Hepatic stellate cell (primary cell): ENCODE data around the gene GNB1L.
"Not testable (repeated sequence)": the region's sequence is repeated elsewhere in the genome, so short reads cannot be mapped to it uniquely, and the experiment has no call there.

ENCODE experiments used
- DNase-seq: peaks from one replicate; pipeline ENCODE4 v3.0.0; 2011; ENCODE audit warnings: low spot score

Gene GNB1L

DNA sequence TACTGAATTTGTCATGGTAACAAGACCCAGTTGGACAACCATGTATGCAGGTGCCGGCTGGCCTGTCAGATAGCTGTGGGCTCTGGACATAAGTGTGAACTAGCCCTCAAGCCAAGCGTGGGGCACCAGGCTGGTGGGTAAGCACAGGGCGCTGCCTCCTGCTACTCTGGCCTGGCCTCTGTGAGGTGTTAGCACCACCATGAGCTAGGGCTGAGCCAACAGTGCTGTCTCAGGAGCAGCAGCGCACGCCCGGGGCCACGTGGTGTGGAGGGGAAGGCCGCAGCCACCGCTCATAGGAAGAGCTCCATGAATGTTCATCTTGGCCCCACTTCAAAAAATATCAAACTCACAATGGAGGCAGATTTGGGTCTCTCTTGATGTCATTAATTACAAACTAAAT, 35.3 kb upstream of the GNB1L start:
- no peak for DNase-seq

DNA sequence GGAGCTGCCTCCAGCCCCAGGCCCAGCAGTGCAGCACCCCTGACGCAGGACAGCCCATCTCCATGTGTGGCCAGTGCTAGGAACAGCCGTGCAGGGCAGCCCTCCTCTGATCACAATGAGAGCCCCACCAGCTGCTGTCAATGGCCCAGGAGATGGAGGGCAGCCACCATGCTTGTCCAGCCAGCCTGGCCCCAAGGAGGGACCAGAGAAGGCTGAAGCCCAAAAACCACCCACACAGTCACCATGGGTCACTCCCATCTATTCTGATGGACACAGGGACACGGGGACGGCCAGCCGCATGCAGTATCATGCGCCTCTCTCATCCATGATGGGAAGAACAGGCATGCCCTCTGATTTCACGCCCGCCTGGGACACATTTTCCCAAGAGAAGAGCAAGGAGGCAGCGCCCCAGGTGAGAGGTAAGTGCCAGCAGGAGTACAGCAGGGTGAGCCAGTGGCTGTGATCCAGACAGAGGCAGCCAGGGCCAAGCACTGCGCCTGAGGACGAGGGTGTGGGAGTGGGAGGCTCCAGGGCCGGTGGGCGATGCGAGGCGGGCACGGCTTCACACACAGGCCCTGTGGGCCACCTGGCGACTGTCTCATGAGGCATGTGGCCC, 33.6 kb upstream of the GNB1L start:
- no peak for DNase-seq

DNA sequence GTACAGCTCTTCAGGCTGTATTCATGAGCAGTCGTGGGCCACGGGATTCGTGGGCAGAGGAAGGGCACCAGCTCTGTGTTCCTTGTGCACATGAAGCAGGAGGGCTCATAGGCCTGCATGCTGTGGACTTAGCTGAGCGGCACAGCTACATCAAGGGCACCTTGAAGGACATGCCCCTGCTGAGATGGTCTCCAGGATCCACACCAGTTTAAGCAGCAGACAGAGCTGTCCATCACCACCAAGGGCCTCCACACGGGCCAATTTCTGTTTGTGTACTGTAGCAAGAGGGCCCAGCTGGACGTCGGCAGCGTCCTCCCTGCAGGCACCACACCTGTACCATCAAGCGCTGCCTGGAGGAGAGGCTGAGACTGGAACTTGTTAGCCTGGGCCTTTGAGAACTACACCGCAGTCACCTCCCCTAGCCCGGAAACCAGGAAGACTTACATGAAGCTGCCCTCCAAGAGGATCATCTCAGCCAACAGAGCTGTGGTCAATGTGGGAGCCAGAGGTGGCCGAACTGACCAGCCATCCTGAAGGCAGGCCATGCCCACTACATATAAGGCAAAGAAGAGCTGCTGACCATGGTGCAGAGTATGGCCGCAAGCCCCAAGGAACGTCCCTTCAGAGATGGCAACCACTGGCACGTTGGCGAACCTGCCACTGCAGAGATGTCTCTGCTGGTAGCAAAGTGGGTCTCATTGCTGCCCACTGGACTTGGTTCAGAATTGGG, 32.7 kb upstream of the GNB1L start:
- no peak for DNase-seq

GRCh38 chr22:19886605-19887255, 32.1 kb upstream of the GNB1L start:
- no peak for DNase-seq

DNA sequence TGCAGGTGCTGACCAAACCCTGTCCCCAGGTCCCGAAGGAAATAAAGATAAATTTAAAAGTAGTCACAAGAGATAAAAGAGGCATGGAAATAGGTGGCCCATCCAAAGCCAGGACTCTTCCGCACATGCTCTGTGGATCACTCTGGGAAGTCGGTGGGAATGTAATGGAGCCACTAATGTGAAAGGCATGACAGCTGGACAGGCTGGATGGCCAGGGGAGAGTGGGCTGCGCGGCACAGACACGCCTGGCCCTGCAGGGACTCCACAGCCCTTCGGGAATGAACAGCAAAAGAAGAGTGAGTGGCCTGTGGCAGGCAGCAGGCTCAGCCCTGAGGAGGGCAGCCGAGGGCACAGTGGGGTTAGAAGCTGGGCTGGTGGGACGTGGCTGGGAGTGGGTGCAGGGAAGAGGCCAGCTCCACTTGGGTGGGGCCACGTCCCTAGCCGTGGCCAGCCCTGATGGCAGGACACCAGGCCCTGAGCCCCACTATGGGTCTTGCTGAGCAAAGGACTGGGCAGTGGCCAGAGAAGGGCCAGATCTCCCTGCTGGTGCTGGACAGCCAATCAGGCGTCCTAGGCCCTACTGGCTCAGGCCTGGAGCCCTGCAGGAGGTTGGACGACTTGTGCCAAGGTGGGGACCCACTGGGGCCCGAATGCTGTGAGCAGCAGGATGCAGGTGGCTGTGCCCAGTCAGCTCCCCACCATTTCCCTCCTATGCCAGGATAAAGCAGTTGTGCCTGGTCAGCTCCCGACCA, 31.3 kb upstream of the GNB1L start:
- DNase-seq = no peak

- DNase-seq = no peak
Observed at GRCh38 chr22:19884954-19885751, 30.5 kb upstream of the GNB1L start.

GRCh38 chr22:19884161-19884953, 29.7 kb upstream of the GNB1L start:
- no peak for DNase-seq

DNA sequence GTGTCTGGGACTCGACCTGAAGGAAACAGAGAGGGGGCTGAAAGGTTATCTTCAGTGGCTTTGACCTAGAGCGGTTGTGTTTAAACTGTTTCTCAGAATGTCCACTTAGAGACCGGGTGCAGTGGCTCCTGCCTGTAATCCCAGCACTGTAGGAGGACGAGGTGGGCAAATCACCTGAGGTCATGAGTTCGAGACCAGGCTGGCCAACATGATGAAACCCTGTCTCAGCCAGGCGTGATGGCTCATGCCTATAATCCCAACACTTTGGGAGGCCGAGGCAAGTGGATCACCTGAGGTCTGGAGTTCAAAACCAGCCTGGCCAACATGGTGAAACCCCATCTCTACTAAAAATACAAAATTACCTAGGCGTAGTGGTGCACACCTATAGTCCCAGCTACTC, 28.8 kb upstream of the GNB1L start:
- DNase-seq = not testable (repeated sequence)

GRCh38 chr22:19882446-19883381, 28.0 kb upstream of the GNB1L start:
- no peak for DNase-seq

- DNase-seq = peak; percentile 99
Observed at GRCh38 chr22:19880786-19881569, 26.3 kb upstream of the GNB1L start.

DNA sequence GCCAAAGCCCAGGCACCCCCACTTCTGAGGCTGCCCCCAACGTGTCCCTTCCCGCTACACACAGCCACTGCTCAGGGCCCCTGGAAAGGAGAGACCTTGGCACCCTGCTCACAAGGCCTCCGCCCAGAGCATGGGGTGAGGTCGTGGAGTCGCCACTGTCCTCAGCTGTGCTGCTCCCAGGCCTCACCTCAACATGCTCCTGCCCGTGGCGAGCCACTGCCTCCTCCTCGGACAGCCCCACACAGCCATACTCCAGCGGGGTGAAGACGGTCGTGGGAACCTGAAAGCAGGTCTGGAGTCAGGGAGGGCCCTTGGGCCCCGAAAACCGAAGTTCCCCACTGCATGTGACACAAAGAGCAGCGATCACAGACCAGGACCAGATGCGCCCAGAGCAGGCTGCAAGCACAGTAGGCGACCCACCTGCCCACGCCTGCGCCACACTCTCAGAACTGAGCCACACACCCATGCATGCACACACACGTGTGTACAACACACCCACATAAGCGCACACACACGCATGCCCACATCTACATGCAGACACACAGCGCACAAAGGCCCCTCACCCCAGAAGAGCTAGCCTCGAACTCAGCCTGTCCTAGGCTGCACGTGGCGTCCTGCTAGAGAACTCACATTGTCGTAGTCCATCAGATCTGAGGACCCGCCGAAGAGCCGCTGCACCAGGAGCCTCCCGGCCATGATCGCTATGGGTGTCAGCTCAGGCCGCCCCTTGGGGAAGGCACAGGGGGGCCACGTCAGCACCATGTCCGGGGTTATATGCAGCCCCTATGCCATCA, 25.5 kb upstream of the GNB1L start:
- DNase-seq = no peak

GRCh38 chr22:19879643-19879991, 24.9 kb upstream of the GNB1L start:
- no peak for DNase-seq

DNA sequence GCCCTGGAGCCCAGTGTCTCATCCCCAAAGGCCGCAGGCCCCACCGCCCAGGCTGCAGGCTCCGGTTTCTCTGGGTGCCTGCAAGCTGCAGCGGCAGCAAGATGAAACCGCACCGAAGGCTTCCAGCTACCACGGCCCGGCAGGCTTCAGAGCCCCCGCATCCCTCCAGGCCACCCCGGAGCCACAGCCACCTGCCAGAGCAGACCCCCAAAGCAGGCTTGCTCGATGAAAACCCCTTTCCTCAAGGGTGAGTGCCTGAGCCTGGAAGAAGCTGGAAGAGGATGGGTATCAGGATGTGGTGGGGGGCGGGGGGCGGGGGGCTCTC, 24.5 kb upstream of the GNB1L start:
- DNase-seq = no peak

- DNase-seq = peak; percentile 65
Observed at GRCh38 chr22:19878461-19879245, 24.0 kb upstream of the GNB1L start.

DNA sequence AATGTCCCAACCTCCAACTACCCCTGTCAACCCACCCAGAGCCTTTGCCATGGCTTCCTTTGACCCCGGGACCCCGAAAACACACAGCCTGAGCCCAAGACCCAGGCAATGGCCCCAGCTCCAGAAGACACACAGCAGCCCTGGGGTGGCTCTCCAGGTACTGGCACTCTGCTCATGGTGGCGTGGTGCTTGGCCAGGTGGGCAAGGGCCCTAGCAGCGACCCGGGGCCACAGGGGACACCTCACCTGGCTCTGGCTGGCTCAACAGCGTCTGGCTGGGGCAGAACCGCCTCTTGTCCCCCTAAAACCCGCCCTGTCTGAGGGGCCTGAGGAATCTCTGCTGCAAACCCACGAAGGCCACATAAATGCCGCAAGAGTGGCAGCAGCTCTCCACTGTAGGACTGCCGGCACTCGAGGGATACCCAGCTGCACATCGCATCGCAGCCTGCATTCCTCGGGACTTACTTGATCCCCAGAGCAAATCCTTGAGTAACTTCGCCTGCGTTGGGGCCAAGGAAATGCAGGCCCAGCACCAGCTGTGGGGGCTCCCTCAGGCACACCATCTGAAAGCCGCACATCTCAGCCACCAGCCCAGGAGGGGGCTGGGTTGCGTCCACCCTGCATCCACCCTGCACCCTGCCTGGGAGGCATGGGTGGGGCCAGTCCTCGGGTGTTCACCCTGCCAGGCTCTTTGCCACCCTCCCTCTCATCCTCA, 23.1 kb upstream of the GNB1L start:
- no peak for DNase-seq

GRCh38 chr22:19876941-19877625, 22.4 kb upstream of the GNB1L start:
- no peak for DNase-seq
